ENCODE data around the gene PRR35. TPM values are rescaled to one million over a fixed set of nuclear protein-coding genes. Genes with fewer than 3 reads are reported as not detected.
A peak's percentile ranks its signal among the peaks of the same experiment; 100 is the strongest.

Gene PRR35
- polyA plus RNA-seq, 3 donors, result not detected

DNA sequence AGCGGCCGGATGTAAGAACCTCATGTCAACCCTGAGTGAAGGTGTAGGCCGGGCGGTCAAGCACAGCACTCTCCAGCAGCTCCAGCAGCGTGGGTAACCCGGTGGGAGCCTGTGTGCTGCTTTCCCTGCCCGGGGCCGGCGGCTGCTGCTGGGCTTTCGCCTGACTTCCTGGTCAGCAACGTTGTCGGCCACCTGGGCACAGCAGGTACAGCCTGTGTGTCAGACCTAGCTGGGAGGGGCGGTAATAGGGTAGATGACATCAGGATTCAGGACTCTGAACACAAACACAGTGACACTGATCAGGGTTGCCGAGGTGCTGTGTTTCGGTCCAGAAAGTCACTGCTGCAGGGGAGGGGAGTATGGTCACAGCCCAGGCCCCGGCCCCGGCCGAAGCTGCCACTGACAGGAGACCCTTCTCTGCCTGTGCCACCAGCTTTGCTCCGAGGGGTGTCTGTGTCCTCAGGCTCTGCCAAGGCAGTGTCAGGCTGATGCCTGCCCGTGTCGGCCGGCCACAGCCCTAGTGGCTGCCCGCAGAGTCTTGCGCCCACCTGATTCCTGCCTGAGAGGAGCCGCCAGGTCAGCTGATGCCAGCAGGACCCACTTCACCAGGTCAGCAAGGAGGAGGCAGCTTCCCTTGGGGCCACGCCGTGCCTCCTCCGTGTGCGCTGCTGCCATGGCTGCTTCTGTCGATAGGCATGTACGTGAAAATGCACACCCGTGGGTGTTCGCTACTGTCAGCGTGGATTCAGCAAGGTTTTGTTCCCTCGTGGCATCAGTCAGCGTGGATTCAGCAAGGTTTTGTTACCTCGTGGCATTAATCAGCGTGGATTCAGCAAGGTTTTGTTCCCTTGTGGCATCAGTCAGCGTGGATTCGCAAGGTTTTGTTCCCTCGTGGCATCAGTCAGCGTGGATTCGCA, 38.9 kb downstream of the PRR35 start:
- 98% methylated on average over 35 of the region's 43 CpGs for WGBS (ENCODE audit: insufficient coverage)

DNA sequence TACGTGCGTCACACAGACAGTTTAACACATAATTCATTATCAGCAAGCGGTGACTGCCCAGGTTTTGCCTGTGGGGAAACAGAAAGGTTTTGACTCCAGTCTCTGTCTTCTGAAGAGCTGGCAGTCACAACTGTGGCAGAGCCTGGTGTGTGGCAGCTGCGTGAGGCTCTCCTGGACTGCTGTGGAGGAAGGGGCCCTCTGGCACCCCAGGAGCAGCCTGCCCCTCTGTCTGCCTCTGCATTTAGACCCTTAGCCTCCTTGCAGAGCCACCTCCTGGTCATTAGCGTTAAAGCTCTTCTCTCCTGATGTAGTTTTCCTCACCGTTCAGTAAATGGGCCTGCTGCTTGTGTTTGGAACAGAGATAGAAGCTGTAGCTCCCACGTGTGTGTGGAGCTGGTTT, 40.6 kb downstream of the PRR35 start:
- H3K4me2 ChIP-seq (replicated peaks; ENCODE audit: extremely low read depth, low read length, poor library complexity, severe bottlenecking), result no peak overlapping the region
- H3K27me3 Mint-ChIP-seq (ENCODE audit: low read depth in 3 of 3), result peaks cover 0 to 1% (median 0%) of the 10 kb centered on the region in 3 donors
- no peak overlapping the region for H2AFZ ChIP-seq (ENCODE audit: insufficient read depth, low read depth, low read length, poor library complexity, severe bottlenecking)
- no peaks in the 10 kb centered on the region for H3K27me3 ChIP-seq (ENCODE audit: control insufficient read depth in 2 of 2, insufficient read depth in 2 of 2, low read length in 2 of 2)
- peaks cover 0 to 14% (median 8%) of the 10 kb centered on the region in 7 donors for H3K9me3 Mint-ChIP-seq
- peaks cover 11 to 13% of the 10 kb centered on the region in 2 donors for H3K4me1 ChIP-seq (ENCODE audit: control insufficient read depth in 1 of 2, insufficient read depth in 2 of 2, low read length in 2 of 2)
- intact Hi-C loops (cut with micrococcal nuclease), result no loop called here
- peak overlapping the region in 2 of 7 donors; percentile 11 to 51 for H3K27ac Mint-ChIP-seq
- H4K20me1 ChIP-seq (ENCODE audit: insufficient read depth, low read length), result peaks cover 91% of the 10 kb centered on the region
- H3K9ac ChIP-seq (ENCODE audit: insufficient read depth, low read length, poor library complexity, severe bottlenecking), result no peak overlapping the region
- peaks cover 94% of the 10 kb centered on the region for H3K79me2 ChIP-seq (ENCODE audit: insufficient read depth, low read length)
- peak in 1 of 3 donors; percentile 3 for DNase-seq
- peaks cover 0 to 9% of the 10 kb centered on the region in 2 donors for H3K9me3 ChIP-seq (replicated peaks in 1 of 2; ENCODE audit: control insufficient read depth in 1 of 2, insufficient read depth in 1 of 2, low read length in 2 of 2)
- 65% methylated on average over 4 of the region's 7 CpGs for WGBS (ENCODE audit: insufficient coverage)
- H3K36me3 Mint-ChIP-seq, result peaks cover 26 to 58% of the 10 kb centered on the region in 2 donors
- peaks cover 16% of the 10 kb centered on the region for H3K4me1 Mint-ChIP-seq
- no peak overlapping the region for H3K4me3 ChIP-seq (replicated peaks in 1 of 3; ENCODE audit: low read depth in 2 of 3, low read length in 3 of 3)
- TF ChIP-seq, protein P1, sequence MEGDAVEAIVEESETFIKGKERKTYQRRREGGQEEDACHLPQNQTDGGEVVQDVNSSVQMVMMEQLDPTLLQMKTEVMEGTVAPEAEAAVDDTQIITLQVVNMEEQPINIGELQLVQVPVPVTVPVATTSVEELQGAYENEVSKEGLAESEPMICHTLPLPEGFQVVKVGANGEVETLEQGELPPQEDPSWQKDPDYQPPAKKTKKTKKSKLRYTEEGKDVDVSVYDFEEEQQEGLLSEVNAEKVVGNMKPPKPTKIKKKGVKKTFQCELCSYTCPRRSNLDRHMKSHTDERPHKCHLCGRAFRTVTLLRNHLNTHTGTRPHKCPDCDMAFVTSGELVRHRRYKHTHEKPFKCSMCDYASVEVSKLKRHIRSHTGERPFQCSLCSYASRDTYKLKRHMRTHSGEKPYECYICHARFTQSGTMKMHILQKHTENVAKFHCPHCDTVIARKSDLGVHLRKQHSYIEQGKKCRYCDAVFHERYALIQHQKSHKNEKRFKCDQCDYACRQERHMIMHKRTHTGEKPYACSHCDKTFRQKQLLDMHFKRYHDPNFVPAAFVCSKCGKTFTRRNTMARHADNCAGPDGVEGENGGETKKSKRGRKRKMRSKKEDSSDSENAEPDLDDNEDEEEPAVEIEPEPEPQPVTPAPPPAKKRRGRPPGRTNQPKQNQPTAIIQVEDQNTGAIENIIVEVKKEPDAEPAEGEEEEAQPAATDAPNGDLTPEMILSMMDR (IDR thresholded peaks at IDR 0.05), result no peak
- peaks cover 10 to 32% of the 10 kb centered on the region in 2 donors for H3K36me3 ChIP-seq (replicated peaks in 1 of 2; ENCODE audit: control insufficient read depth in 1 of 2, insufficient read depth in 2 of 2, low read length in 2 of 2)
- no peak overlapping the region for H3K4me3 Mint-ChIP-seq
- no peak overlapping the region for H3K27ac ChIP-seq (ENCODE audit: low read depth in 1 of 2, low read length in 2 of 2)

More for the DNA sequence above, 38.9 kb downstream of the PRR35 start:
- intact Hi-C loops (cut with micrococcal nuclease), result no loop called here
- Mint-ChIP-seq H3K9me3 (peaks cover 0 to 5% (median 0%) of the 10 kb centered on the region in 7 donors), H3K4me3 (no peak overlapping the region), H3K4me1 (peaks cover 30% of the 10 kb centered on the region), H3K27me3 (ENCODE audit: low read depth in 3 of 3) (peaks cover 0 to 2% (median 1%) of the 10 kb centered on the region in 3 donors), H3K36me3 (peaks cover 25 to 58% of the 10 kb centered on the region in 2 donors), H3K27ac (peak overlapping the region in 1 of 7 donors; percentile 36)
- no peaks in the 10 kb centered on the region for H3K27me3 ChIP-seq (ENCODE audit: control insufficient read depth in 2 of 2, insufficient read depth in 2 of 2, low read length in 2 of 2)
- H3K4me1 ChIP-seq (ENCODE audit: control insufficient read depth in 1 of 2, insufficient read depth in 2 of 2, low read length in 2 of 2), result peaks cover 24 to 29% of the 10 kb centered on the region in 2 donors
- H2AFZ ChIP-seq (ENCODE audit: insufficient read depth, low read depth, low read length, poor library complexity, severe bottlenecking), result no peak overlapping the region
- H3K9me3 ChIP-seq (replicated peaks in 1 of 2; ENCODE audit: control insufficient read depth in 1 of 2, insufficient read depth in 1 of 2, low read length in 2 of 2), result no peaks in the 10 kb centered on the region
- no peak overlapping the region for H3K4me3 ChIP-seq (replicated peaks in 1 of 3; ENCODE audit: low read depth in 2 of 3, low read length in 3 of 3)
- no peak overlapping the region for H3K4me2 ChIP-seq (replicated peaks; ENCODE audit: extremely low read depth, low read length, poor library complexity, severe bottlenecking)
- TF ChIP-seq, protein P1 (IDR thresholded peaks at IDR 0.05), result no peak
- no peak for DNase-seq
- H3K9ac ChIP-seq (ENCODE audit: insufficient read depth, low read length, poor library complexity, severe bottlenecking), result no peak overlapping the region
- peaks cover 94% of the 10 kb centered on the region for H3K79me2 ChIP-seq (ENCODE audit: insufficient read depth, low read length)
- peaks cover 10 to 32% of the 10 kb centered on the region in 2 donors for H3K36me3 ChIP-seq (replicated peaks in 1 of 2; ENCODE audit: control insufficient read depth in 1 of 2, insufficient read depth in 2 of 2, low read length in 2 of 2)
- H3K27ac ChIP-seq (ENCODE audit: low read depth in 1 of 2, low read length in 2 of 2), result no peak overlapping the region
- peaks cover 91% of the 10 kb centered on the region for H4K20me1 ChIP-seq (ENCODE audit: insufficient read depth, low read length)
